GM23338 (cell line): ENCODE measurements around the gene UBE2V1.

ENCODE experiments used
- CTCF ChIP-seq, 2 experiments: fragments of 200-600 bp in 1 of 2; sonication (generic) in 1 of 2; conservative IDR thresholded peaks; 2 replicates each; pipeline versions ENCODE4 v1.5.1 to v1.6.1; 2016 to 2017; ENCODE audit warnings: antibody characterized with exemption in 2 of 2, low read depth in 2 of 2, mild to moderate bottlenecking in 2 of 2, moderate library complexity in 1 of 2
- EZH2 ChIP-seq: fragments of 200-600 bp; sonication (generic); IDR thresholded peaks from one replicate; pipeline ENCODE4 v1.8.0; 2017; ENCODE audit warnings: antibody characterized with exemption, mild to moderate bottlenecking, low read depth; ENCODE audit not compliant: unreplicated experiment
- JUNB ChIP-seq: IDR thresholded peaks from one replicate; pipeline ENCODE4 v1.6.1; 2016; ENCODE audit warnings: antibody characterized with exemption; ENCODE audit not compliant: unreplicated experiment
- POLR2AphosphoS5 ChIP-seq: IDR thresholded peaks from 2 replicates; pipeline ENCODE4 v1.6.1; 2016; ENCODE audit warnings: antibody characterized with exemption, low read depth
- REST ChIP-seq: IDR thresholded peaks from one replicate; pipeline ENCODE4 v1.6.1; 2018; ENCODE audit warnings: antibody characterized with exemption; ENCODE audit not compliant: unreplicated experiment

GRCh38 chr20:50038574-50038991, 74.4 kb downstream of the UBE2V1 start:
- TF ChIP-seq CTCF (conservative IDR thresholded peaks at IDR 0.05; ENCODE audit: low read depth in 2 of 2) (no peak), EZH2 (no peak), POLR2AphosphoS5 (no peak), REST (no peak), JUNB (no peak)
